Hair follicular keratinocyte (primary cell): ENCODE data around the gene SPRR5. TPM values are rescaled to one million over a fixed set of nuclear protein-coding genes. Genes with fewer than 3 reads are reported as not detected.

Source experiments
- total RNA-seq: library from RNA; depleted of rRNA; stranded (reverse); fragments of >200 nt; gene quantifications from 2 replicates; pipeline ENCODE4 v1.2.3, GENCODE V29; 2015

SPRR5 gene, protein sequence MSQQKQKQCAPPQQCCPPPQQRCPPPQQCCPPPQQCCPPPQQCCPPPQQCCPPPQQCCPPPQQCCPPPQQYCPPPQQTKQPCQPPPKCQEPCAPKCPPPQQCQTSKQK
- 0.31 TPM in 1 of 2 replicates, not detected in the other for total RNA-seq

GRCh38 chr1:152946651-152947256 is at the start of gene SPRR5:
Gene SPRR5 (plus strand): TSS chr1:152947206. CDS start chr1:152948555, 1,349 bp downstream.

GRCh38 chr1:152907686-152908601 is 39.1 kb upstream of the SPRR5 start, which contains the start of gene IVL:
Gene IVL (plus strand): TSS chr1:152908546. CDS start chr1:152909798, 1,252 bp downstream.

DNA sequence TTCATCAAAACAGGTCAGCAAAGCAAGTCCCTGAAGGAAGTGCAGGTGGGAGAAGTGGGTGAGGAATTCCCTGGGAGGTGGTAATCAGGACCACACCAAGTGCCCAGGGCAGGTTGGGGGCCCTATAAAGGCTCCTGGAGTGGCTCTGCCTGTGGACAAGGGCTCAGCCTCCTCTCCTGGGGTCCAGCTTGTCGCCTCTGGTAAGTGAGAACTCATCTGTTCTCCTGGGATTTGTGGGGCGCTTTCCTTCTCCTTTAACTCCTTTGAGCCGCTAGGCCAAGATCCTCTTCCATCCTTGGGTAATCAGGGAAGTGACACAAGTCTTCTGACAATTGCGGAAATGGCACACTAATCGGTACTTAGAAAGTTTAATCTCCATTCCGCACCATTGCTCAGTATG is 23.5 kb downstream of the SPRR5 start, which contains the start of gene SPRR4:
Gene SPRR4, plus strand, starts transcription at position 154 of the 400 bp plus-strand sequence. CDS start 1,243 bp downstream, outside the sequence.

DNA sequence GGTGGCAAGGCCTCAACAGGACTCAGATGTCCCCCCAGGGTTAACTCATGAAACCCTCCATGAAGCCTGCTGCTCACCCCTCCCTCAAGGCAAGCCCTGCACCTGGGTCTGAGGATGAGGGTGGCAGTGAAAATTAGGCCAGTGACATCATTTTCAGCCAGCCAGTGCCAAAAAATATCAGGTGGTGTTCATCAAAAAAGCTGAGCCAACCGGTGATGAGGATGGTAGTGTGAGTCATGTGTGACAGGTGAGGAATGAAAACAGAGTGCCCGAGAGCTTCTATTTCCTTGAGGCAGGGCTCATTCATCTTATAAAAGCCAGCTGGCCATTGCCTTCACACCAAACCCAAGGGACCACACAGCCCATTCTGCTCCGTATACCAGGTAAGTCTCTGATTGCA is 36.7 kb downstream of the SPRR5 start, which contains the start of gene SPRR1A:
Gene SPRR1A, plus strand, starts transcription at position 339 of the 400 bp plus-strand sequence. CDS start 1,150 bp downstream, outside the sequence.

Other genes with a start within 250 kb of the SPRR5 start
- not detected in 2 replicates for gene LCE2A, start 248.9 kb upstream of the SPRR5 start, total RNA-seq
- not detected in 2 replicates for gene LCE4A, start 239.0 kb upstream of the SPRR5 start, total RNA-seq
- 0.04 TPM in 1 of 2 replicates, not detected in the other for gene KPRP, start 189.2 kb upstream of the SPRR5 start, total RNA-seq
- gene LCE1F, start 172.1 kb upstream of the SPRR5 start, total RNA-seq = not detected in 2 replicates
- gene LCE1E, start 160.9 kb upstream of the SPRR5 start, total RNA-seq = 0.91 TPM in 1 of 2 replicates, not detected in the other
- gene LCE1D, start 150.5 kb upstream of the SPRR5 start, total RNA-seq = not detected in 2 replicates
- gene LCE1C, start 140.6 kb upstream of the SPRR5 start, total RNA-seq = 1.1 and 9.9 TPM in 2 replicates
- gene LCE1B, start 135.2 kb upstream of the SPRR5 start, total RNA-seq = 0.11 TPM in 1 of 2 replicates, not detected in the other
- 2.9 TPM in 1 of 2 replicates, not detected in the other for gene LCE1A, start 119.7 kb upstream of the SPRR5 start, total RNA-seq
- not detected in 2 replicates for gene LCE6A, start 104.3 kb upstream of the SPRR5 start, total RNA-seq
- gene LCE7A, start 87.2 kb upstream of the SPRR5 start, total RNA-seq = not detected in 2 replicates
- not detected in 2 replicates for gene SMCP, start 68.9 kb upstream of the SPRR5 start, total RNA-seq
- 5.2 and 10.2 TPM in 2 replicates for gene IVL, start 38.7 kb upstream of the SPRR5 start, total RNA-seq
- not detected in 2 replicates for gene SPRR4, start 23.4 kb downstream of the SPRR5 start, total RNA-seq
- gene SPRR1A, start 36.9 kb downstream of the SPRR5 start, total RNA-seq = not detected in 2 replicates
- gene SPRR3, start 54.5 kb downstream of the SPRR5 start, total RNA-seq = 0.61 and 0.70 TPM in 2 replicates
- gene SPRR1B, start 84.0 kb downstream of the SPRR5 start, total RNA-seq = 31.1 and 43.3 TPM in 2 replicates
- gene SPRR2D, start 93.9 kb downstream of the SPRR5 start, total RNA-seq = 1.1 and 1.2 TPM in 2 replicates
- gene SPRR2A, start 110.3 kb downstream of the SPRR5 start, total RNA-seq = 0.39 and 0.87 TPM in 2 replicates
- not detected in 2 replicates for gene SPRR2B, start 124.4 kb downstream of the SPRR5 start, total RNA-seq
- 1.1 TPM in 1 of 2 replicates, not detected in the other for gene SPRR2E, start 147.3 kb downstream of the SPRR5 start, total RNA-seq
- not detected in 2 replicates for gene SPRR2F, start 166.3 kb downstream of the SPRR5 start, total RNA-seq
- gene SPRR2G, start 203.7 kb downstream of the SPRR5 start, total RNA-seq = not detected in 2 replicates